GM11168 (cell line): ENCODE measurements around the gene MEIS3.
"Not testable (repeated sequence)": the region's sequence is repeated elsewhere in the genome, so short reads cannot be mapped to it uniquely, and the experiment has no call there.

Source experiments
- in situ Hi-C: fragments of 300-500 bp; cut with MboI; formaldehyde crosslinking; loops from one replicate; pipeline ENCODE4 v1.12.0; 2022; ENCODE audit warnings: low sequenced_read_pairs; ENCODE audit not compliant: unreplicated experiment

MEIS3 gene

GRCh38 chr19:47390533-47391488 lies 28.5 kb downstream of the MEIS3 start:
- in situ Hi-C loops = loop anchor here (5.0 kb wide), 1 partner anchor 94 kb away; no protein-coding TSS in a partner anchor

DNA sequence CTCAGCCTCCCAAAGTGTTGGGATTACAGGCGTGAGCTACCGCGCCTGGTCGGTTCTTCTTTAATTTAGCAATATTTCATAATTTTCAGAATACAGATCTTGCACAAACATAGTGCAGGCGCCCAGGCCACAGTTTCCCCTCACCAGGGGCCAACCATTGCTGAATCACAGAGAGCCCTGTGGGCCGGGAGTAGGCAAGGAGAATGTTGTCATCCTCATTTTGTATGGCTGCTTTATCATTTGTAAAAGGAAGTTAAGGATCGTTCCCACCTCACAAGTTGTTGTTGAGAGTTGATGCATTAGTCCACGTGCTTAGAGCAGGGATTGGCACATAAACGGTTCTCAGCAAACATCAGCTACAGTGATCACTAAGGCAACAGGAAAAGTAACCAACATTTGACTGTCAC lies 30.2 kb downstream of the MEIS3 start:
- in situ Hi-C loops = no loop called here

- in situ Hi-C loops = not testable (repeated sequence)
Observed at GRCh38 chr19:47388721-47389120, 30.6 kb downstream of the MEIS3 start.

DNA sequence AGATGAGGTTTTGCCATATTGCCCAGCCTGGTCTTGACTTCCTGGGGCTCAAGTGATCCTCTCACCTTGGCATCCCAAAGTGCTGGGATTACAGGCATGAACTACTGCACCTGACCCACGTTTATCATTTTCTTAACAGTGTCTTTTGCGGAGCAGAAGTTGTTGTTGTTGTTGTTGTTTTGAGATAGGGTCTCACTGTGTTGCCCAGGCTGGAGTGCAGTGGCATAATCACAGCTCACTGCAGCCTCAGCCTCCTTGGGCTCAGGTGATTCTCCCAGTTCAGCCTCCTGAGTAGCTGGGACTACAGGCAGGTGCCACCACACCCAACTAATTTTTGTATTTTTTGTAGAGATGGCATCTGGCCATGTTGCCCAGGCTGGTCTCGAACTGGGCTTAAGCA lies 31.7 kb downstream of the MEIS3 start:
- in situ Hi-C loops = not testable (repeated sequence)

DNA sequence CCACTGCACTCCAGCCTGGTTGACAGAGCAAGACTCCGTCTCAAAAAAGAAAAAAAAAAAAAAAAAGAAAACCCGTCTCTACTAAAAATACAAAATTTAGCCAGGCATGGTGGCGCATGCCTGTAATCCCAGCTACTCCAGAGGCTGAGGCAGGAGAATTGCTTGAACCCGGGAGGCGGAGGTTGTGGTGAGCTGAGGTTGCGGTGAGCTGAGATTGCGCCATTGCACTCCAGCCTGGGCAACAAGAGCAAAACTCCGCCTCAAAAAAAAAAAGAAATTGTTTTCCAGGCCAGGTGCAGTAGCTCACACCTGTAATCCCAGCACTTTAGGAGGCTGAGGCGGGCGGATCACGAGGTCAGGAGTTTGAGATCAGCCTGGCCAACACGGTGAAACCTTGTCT lies 32.7 kb downstream of the MEIS3 start:
- in situ Hi-C loops = not testable (repeated sequence)

DNA sequence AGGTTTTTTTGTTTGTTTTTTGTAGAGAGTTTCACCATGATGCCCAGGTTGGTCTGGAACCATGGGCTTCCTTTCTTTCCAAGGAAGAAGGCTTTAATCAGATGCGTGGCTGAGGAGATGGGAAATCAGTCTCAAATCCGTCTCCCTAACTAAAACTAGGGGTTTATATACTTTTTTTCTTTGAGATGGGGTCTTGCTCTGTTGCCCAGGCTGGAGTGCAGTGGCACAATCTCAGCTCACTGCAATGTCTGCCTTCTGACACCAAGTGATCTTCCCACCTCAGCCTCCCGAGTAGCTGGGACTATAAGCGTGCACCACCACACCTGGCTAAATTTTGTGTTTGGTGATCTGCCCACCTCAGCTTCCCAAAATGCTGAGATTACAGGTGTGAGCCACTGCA lies 34.8 kb downstream of the MEIS3 start:
- in situ Hi-C loops = not testable (repeated sequence)

- in situ Hi-C loops = not testable (repeated sequence)
Observed at GRCh38 chr19:47383890-47384289, 35.4 kb downstream of the MEIS3 start.

- in situ Hi-C loops = no loop called here
Observed at GRCh38 chr19:47381653-47382279, 37.6 kb downstream of the MEIS3 start.

DNA sequence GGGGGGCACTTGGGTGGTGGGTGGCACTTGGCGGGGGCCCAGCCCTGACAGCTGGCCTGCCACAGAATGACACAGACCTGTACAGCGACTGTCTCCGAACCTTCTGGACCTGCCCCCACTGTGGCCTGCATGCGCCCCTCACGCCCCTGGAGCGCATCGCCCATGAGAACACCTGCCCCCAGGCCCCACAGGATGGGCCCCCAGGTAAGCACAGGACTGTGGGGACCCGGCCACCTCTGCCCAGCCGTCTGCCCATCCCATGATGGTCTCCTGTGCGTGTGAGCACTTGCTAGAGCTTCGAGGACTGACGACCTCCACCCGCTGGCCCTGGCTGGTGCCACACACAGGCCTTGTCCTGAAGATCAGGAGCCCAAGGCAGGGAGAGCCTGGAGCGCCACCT lies 38.2 kb downstream of the MEIS3 start:
- in situ Hi-C loops = no loop called here

DNA sequence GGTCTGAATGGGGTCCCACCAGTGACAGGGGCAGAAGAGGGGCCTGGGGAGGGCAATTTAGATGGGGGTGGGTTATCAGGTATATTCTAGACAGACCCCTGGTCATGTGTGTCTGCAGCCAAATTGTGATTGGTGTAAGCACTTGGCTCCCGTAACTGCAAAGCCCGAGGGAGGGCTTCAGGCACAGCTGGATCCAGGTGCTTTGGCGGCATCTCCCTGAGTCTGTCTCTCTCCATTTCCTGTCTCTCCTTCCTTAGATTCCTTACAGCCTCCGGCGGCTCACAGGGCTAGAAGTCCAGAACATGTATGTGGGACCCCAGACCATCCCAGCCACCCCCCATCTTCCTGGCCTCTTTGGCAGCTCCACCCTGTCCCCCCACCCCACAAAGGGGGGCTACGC lies 38.8 kb downstream of the MEIS3 start:
- in situ Hi-C loops = no loop called here

DNA sequence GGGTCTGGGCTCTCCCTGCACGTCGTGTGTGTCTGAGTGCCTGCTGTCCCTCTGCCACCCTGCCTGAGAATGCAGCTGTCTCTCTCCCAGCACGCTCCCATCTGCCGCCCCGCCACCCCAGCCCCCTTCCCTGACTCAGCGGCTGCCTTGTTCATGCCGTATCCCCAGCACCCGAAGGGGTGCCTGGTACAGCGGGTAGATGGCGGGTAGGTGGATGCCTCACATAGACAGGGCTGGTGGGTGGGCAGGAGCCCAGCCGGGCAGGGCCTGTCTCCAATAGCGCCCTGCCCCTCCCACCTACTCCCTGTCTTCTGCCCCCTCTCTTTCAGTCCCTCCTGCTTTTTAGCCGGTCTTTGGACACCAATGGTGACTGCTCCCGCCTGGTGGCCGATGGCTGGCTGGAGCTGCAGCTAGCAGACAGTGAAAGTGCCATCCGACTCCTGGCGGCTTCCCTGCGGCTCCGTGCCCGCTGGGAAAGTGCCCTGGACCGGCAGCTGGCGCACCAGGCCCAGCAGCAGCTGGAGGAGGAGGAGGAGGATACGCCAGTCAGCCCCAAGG lies 39.9 kb downstream of the MEIS3 start:
- in situ Hi-C loops = no loop called here

DNA sequence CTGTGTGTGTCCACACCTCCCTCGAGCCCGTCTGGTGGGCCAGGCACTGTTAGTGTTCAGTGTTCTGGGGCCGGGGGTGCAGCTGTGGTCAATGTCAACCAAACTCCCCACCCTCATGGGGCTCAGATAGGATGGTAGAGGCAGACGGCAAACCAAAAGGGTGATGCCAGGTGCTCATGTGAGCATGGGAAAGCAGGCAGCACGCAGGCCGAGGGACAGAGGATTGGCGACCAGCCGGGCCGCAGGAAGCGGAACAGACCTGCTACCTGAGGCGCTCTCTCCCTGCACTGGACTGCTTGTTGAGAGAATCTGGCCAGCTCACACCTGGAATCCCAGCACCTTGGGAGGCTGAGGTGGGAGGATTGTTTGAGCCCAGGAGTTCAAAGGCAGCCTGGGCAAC lies 41.1 kb downstream of the MEIS3 start:
- in situ Hi-C loops = no loop called here

DNA sequence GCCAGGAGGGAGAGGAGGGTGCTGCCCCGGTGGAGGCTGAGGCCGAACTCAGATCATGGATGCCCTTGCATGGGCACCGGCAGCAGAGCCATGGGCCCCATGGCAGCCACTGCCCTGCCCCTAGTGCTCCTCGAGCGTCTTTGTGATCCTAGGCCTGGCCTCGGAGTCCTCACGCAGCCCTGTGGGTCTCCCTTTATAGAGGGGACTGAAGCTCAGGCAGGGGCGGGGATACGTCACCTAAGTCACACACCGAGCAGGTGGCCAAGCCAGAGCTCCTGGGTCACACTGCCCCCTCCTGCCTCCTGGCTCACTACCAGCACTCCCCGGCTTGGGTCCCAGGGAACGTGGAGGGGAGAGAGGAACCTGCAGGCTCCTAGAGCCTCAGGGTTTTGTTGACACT lies 41.5 kb downstream of the MEIS3 start:
- in situ Hi-C loops = no loop called here

DNA sequence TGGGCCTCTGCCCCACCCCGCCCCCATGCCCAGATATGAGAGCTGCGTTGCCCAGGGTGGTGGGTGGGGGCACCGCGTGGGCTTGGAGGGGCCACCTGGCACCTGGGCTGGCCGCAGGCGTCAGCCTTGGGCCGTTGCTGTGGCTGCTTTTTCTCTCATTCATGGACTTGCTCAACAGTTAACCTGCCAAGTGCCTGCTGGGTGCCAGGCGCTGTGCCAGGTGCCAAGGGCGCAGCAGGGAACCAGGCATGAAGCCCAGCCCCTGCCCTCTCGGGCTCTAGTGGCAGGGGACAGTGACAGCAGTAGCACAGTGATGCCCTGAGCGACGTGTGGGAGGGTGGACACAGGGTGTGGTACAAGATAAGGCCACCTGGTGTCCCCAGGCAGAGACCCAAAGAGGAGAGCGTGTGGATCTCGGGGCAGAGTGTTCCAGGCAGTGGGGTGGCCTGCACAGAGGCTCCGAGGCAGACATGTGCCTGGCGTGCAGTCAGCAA lies 42.1 kb downstream of the MEIS3 start:
- in situ Hi-C loops = no loop called here

GRCh38 chr19:47376589-47377144 lies 42.7 kb downstream of the MEIS3 start:
- in situ Hi-C loops = no loop called here

DNA sequence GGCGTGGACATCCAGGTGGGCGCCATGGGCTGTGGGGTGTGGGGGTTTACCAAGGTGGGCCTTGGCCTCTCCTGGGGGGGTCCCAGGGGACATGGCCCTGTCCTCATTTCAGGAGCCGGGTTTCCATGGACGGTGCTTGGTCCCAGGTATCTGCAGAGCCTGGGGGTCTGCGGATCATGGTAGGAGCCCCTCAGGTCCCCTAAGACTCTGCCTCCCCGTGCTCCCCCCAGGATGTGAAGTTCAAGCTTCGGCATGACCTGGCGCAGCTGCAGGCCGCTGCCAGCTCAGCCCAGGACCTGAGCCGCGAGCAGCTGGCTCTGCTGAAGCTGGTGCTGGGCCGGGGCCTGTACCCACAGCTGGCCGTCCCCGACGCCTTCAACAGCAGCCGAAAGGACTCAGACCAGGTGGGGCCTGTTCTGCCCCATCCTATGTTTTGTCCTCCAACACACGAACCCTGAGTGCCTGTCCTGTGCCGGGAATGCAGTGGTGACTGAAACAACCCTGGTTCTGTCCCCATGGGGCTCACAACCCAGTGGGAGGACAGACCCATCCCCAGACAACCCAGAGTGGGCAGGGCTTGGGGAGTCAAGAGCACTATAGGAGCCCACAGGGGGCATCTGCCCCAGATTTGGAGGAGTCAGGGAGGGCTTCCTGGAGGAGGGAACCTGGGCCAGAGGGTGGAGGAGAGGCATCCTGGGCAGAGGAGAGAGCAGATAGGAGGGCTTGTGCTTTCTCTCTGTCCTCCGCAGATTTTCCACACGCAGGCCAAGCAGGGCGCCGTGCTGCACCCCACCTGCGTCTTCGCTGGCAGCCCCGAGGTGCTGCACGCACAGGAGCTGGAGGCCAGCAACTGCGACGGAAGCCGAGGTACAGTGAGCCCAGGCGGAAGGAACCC lies 43.4 kb downstream of the MEIS3 start:
- in situ Hi-C loops = no loop called here

- in situ Hi-C loops = no loop called here
Observed at GRCh38 chr19:47374876-47375693, 44.2 kb downstream of the MEIS3 start.

DNA sequence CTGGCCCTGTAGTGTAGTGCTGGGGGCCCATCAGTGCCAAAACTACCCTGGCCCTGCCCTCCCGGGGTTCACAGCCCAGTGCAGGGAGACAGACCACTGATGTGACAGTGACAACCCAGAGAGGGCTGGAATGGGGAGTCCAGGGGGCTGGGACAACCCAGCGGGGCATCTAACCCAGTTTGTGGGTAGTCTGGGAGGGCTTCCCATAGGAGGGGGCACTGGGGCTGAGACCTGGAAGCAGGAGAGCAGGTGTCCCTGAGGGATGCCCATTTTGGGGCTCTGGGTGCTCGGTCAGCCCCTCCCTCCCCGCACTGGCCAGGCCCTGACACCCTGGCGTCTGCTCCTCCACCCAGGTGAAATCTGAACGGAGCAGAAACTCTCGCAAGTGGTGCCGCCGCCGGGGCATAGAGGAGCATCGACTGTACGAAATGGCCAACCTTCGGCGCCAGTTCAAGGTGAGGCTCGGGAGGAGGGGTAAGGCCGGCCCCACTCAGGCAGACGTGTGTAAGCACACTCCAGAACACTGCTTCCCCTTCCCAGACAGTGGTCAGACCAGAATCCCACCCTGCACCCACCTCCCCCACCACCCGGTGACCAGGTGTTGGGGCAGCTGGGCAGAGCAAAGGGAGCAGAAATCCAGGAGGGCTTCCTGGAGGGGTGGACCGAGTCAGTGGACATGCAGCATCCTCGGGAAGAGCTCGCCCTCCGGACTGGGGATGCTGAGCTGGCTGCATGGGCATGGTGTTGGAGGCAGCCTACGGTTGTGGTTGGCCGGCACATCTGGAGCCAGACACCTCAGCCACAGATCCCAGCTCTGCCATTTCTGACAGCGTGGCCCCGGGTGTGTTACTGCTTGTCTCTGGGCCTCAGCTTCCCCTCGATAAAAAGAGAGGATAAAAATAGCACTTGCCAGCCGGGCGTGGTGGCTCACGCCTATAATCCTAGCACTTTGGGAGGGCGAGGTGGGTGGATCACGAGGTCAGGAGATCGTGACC lies 45.8 kb downstream of the MEIS3 start:
- in situ Hi-C loops = no loop called here
